Parathyroid adenoma (tissue), 2 donors: ENCODE results near the gene SERPINI1.

Source experiments
- H2AFZ ChIP-seq: fragments of 300-600 bp; sonication (generic); one replicate; pipeline ENCODE4 v1.7.0; 2017; ENCODE audit warnings: antibody characterized with exemption, mild to moderate bottlenecking
- H3K27ac ChIP-seq: fragments of 300-600 bp; sonication (generic); one replicate; pipeline ENCODE4 v1.7.0; 2017
- H3K27me3 ChIP-seq: fragments of 300-600 bp; sonication (generic); one replicate; pipeline ENCODE4 v1.7.0; 2017; ENCODE audit warnings: low read length; ENCODE audit not compliant: control insufficient read depth, insufficient read depth
- H3K36me3 ChIP-seq: fragments of 300-600 bp; sonication (generic); one replicate; pipeline ENCODE4 v1.7.0; 2017; ENCODE audit warnings: low read length; ENCODE audit not compliant: control insufficient read depth, insufficient read depth
- H3K4me1 ChIP-seq: fragments of 300-600 bp; sonication (generic); one replicate; pipeline ENCODE4 v1.7.0; 2017; ENCODE audit warnings: control low read depth
- H3K4me2 ChIP-seq: fragments of 300-600 bp; sonication (generic); one replicate; pipeline ENCODE4 v1.7.0; 2017; ENCODE audit warnings: low read length
- H3K4me3 ChIP-seq: fragments of 300-600 bp; sonication (generic); one replicate; pipeline ENCODE4 v1.7.0; 2017; ENCODE audit warnings: low read depth, low read length
- H3K79me2 ChIP-seq: fragments of 300-600 bp; sonication (generic); one replicate; pipeline ENCODE4 v1.7.0; 2017; ENCODE audit warnings: control low read depth
- H3K9ac ChIP-seq: fragments of 300-600 bp; sonication (generic); one replicate; pipeline ENCODE4 v1.7.0; 2017; ENCODE audit warnings: mild to moderate bottlenecking
- H3K9me3 ChIP-seq: fragments of 300-600 bp; sonication (generic); one replicate; pipeline ENCODE4 v1.7.0; 2017; ENCODE audit warnings: low read length; ENCODE audit not compliant: control insufficient read depth
- CTCF ChIP-seq: fragments of 300-600 bp; sonication (generic); IDR thresholded peaks from one replicate; pipeline ENCODE4 v1.7.0; 2017; ENCODE audit warnings: antibody characterized with exemption, mild to moderate bottlenecking
- donor health status: primary hyperparathyroidism.

Gene SERPINI1

GRCh38 chr3:167785790-167786189 lies 50.3 kb downstream of the SERPINI1 start:
- Histone ChIP-seq H3K27ac (no peak overlapping the region), H3K4me3 (no peak overlapping the region), H3K4me1 (peaks cover 3% of the 10 kb centered on the region), H3K4me2 (no peak overlapping the region), H3K27me3 (no peaks in the 10 kb centered on the region), H3K9ac (no peak overlapping the region), H3K9me3 (no peaks in the 10 kb centered on the region), H2AFZ (no peak overlapping the region), H3K36me3 (no peaks in the 10 kb centered on the region), H3K79me2 (no peaks in the 10 kb centered on the region)
- TF ChIP-seq CTCF, result no peak

GRCh38 chr3:167787440-167787839 lies 51.9 kb downstream of the SERPINI1 start:
- TF ChIP-seq CTCF, result no peak
- peaks cover 3% of the 10 kb centered on the region for H3K4me1 ChIP-seq
- H2AFZ ChIP-seq, result peak overlapping the region; percentile 38

GRCh38 chr3:167798443-167798842 lies 62.9 kb downstream of the SERPINI1 start:
- H3K79me2 ChIP-seq, result no peaks in the 10 kb centered on the region
- H3K4me3 ChIP-seq, result no peak overlapping the region
- no peaks in the 10 kb centered on the region for H3K27me3 ChIP-seq
- H3K4me2 ChIP-seq, result no peak overlapping the region
- no peak overlapping the region for H3K27ac ChIP-seq
- H2AFZ ChIP-seq, result no peak overlapping the region
- H3K4me1 ChIP-seq, result no peaks in the 10 kb centered on the region
- H3K36me3 ChIP-seq, result no peaks in the 10 kb centered on the region
- no peak for TF ChIP-seq CTCF
- H3K9me3 ChIP-seq, result no peaks in the 10 kb centered on the region
- H3K9ac ChIP-seq, result no peak overlapping the region

More at GRCh38 chr3:167787440-167787839, 51.9 kb downstream of the SERPINI1 start:
- H3K36me3 ChIP-seq, result no peaks in the 10 kb centered on the region
- no peak overlapping the region for H3K4me2 ChIP-seq
- no peaks in the 10 kb centered on the region for H3K9me3 ChIP-seq
- no peak overlapping the region for H3K27ac ChIP-seq
- no peak overlapping the region for H3K9ac ChIP-seq
- H3K79me2 ChIP-seq, result no peaks in the 10 kb centered on the region
- H3K4me3 ChIP-seq, result no peak overlapping the region
- H3K27me3 ChIP-seq, result no peaks in the 10 kb centered on the region

GRCh38 chr3:167808910-167809309 lies 73.4 kb downstream of the SERPINI1 start:
- no peaks in the 10 kb centered on the region for H3K27me3 ChIP-seq
- no peak for TF ChIP-seq CTCF
- no peaks in the 10 kb centered on the region for H3K36me3 ChIP-seq
- H3K27ac ChIP-seq, result no peak overlapping the region
- H3K4me1 ChIP-seq, result peaks cover 5% of the 10 kb centered on the region
- no peak overlapping the region for H3K4me3 ChIP-seq
- H3K4me2 ChIP-seq, result no peak overlapping the region
- H3K79me2 ChIP-seq, result no peaks in the 10 kb centered on the region
- no peaks in the 10 kb centered on the region for H3K9me3 ChIP-seq
- H2AFZ ChIP-seq, result no peak overlapping the region
- no peak overlapping the region for H3K9ac ChIP-seq

GRCh38 chr3:167810236-167810635 lies 74.7 kb downstream of the SERPINI1 start:
- H3K4me1 ChIP-seq, result peaks cover 5% of the 10 kb centered on the region

More at GRCh38 chr3:167810236-167810635, 74.7 kb downstream of the SERPINI1 start:
- no peak overlapping the region for H3K9ac ChIP-seq
- no peak overlapping the region for H3K27ac ChIP-seq
- H3K27me3 ChIP-seq, result no peaks in the 10 kb centered on the region
- H3K36me3 ChIP-seq, result no peaks in the 10 kb centered on the region
- no peak overlapping the region for H2AFZ ChIP-seq
- no peaks in the 10 kb centered on the region for H3K79me2 ChIP-seq
- TF ChIP-seq CTCF, result no peak
- H3K9me3 ChIP-seq, result no peaks in the 10 kb centered on the region
- no peak overlapping the region for H3K4me2 ChIP-seq
- H3K4me3 ChIP-seq, result no peak overlapping the region
